NB4 (cell line): ENCODE results near the gene CDC73.

Source experiments
- MYC ChIP-seq: IDR thresholded peaks from 2 replicates; pipeline ENCODE4 v1.6.1; 2011; ENCODE audit warnings: low read depth, low read length
- POLR2A ChIP-seq: IDR thresholded peaks from 2 replicates; pipeline ENCODE4 v1.6.1; 2011; ENCODE audit warnings: mild to moderate bottlenecking; ENCODE audit not compliant: insufficient read length; ENCODE audit errors: extremely low read depth
- TF ChIP-seq, protein P1 (sequence below): IDR thresholded peaks from one replicate; pipeline ENCODE4 v1.5.1; 2012; ENCODE audit warnings: low read depth, low read length

DNA sequence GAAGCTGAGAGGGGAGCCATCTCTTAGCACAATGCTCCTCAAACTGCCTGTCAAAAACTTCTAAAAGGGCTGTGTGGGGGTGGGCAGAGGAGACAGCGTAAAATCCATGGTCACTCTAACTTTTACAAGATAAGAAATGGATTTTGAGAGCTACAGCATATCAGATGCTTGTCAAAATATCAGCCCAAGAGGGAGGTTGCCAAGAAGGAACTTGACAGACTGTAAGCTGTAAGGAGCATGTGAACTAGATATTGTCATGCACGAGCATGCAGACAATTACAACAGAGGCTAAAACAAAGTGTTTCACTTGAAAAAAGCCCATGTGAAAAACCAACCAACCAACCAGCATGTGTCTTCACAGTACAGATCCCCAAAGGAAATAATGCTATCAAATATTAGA lies 171.9 kb downstream of the CDC73 start:
- TF ChIP-seq POLR2A (no peak), MYC (no peak)
- TF ChIP-seq, protein P1, sequence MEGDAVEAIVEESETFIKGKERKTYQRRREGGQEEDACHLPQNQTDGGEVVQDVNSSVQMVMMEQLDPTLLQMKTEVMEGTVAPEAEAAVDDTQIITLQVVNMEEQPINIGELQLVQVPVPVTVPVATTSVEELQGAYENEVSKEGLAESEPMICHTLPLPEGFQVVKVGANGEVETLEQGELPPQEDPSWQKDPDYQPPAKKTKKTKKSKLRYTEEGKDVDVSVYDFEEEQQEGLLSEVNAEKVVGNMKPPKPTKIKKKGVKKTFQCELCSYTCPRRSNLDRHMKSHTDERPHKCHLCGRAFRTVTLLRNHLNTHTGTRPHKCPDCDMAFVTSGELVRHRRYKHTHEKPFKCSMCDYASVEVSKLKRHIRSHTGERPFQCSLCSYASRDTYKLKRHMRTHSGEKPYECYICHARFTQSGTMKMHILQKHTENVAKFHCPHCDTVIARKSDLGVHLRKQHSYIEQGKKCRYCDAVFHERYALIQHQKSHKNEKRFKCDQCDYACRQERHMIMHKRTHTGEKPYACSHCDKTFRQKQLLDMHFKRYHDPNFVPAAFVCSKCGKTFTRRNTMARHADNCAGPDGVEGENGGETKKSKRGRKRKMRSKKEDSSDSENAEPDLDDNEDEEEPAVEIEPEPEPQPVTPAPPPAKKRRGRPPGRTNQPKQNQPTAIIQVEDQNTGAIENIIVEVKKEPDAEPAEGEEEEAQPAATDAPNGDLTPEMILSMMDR, result no peak
